NCI-H2227 (cell line): ENCODE data around the gene GPATCH3.
"Not testable (repeated sequence)": the region's sequence is repeated elsewhere in the genome, so short reads cannot be mapped to it uniquely, and the experiment has no call there.

ENCODE experiments used
- DNase-seq: peaks from one replicate; lab custom pipeline; 2025; ENCODE audit not compliant: unreplicated experiment; lab: John Stamatoyannopoulos, UW

The GPATCH3 gene

DNA sequence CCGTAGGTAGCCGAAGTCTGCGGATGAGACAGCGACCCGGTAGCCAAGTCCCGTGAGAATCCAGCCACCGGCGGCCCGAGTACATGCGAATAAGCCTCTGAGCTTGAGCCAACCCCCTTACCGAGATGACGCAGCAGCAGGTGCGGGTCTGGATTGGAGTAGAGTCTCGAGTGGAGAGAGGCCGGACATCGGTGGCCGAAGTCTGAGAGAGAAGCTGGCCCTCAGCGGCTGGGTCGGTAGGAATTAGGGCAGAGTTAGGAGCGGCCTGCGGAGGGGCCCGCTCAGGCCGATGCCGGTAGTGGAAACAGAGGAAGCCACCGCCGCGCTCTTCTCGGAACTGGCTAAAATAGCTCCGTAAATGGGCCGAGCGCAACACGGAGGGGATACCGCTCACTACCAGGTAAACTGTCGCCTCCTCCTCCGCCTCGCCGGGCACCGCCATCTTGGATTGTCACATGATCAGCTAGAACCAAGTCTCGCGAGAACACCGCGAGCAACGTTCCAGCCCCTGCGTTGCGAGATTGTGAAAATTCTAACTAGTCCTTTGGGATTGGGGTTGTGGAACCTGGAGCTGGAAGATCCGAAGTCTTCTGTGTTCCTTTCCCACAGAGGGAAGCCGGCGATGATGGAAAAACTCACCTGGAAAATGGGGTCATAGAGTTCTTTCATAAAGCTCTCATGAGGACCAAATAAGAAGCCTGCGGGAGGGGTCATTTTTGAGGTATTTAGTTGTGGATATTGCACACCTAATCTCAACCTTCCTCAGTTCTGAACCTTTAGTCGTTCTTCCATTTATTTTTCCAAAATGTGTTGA is at the start of gene GPATCH3:
Gene GPATCH3 (minus strand): TSS at position 467 of the 814 bp plus-strand sequence. CDS start 25 bp downstream, at position 442.
- peak; percentile 98 for DNase-seq

DNA sequence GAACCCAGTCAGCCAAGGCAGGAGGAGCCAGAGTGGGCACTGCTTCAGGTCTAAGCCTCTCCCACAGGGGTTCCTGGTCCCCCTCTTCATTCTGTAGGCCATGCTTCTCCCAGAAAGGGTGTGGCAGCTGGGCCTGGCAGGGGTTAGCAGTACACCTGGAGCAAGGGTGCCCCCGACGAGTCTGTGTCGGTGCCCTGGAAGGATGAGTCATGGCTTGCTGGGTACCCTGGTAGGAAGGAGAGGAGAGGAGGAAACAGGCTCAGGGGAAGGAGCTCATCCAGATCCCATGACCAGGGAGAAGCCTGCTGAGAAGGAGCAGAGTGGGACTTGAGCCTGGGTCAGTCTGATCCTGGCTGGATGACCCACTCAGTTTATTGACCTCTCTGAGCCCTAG is 49.7 kb upstream of the GPATCH3 start:
- DNase-seq, result no peak

DNA sequence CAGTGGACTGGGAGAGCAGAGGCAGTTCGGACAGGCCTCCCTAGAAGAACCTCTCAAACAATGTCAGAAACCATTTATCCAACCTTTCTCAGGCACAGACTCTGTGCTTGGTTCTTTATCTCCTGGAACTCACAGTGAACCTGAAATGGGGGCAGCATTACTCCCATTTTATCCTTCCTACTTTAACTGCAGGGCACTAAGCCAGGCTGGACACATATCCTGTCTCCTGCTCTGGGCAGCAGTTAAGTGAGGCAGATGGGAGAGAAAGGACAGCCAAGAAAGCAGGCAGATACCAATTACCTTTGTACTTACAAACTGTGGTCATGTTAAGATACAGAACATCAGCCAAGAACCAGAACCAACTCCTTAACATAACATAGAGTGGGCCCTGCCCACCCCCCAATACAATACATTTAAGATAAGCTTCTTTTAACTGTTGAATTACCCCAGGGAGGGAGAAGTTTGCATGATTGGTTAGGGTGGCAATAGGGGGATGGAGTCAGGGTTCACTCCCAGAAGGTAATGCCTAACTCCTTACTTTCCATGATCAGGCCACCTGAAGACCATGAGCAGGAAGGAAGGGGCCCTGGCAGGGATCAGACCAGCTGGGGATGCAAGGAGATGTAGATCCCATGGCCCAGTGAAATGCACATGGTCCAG is 49.1 kb upstream of the GPATCH3 start:
- no peak for DNase-seq

- not testable (repeated sequence) for DNase-seq
Measured at GRCh38 chr1:26948725-26949057, 48.4 kb upstream of the GPATCH3 start.

DNA sequence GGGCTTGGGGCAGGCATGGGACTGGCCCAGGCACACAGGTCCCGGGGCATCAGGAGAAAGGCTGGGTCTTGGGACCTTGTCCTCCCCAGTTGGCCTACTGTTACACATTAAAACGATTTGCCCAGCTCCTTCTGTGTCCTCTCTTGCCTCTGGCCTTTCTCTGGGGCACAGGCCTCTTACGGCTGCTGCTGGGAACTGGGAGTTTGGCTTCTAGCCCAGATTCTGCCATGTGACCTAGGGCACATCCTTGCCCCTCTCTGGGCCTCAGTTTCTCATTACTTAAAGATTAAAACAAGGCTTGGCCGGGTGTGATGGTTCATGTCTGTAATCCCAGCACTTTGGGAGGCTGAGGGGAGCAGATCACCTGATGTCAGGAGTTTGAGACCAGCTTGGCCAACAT is 46.0 kb upstream of the GPATCH3 start:
- DNase-seq, result no peak

GRCh38 chr1:26945728-26946127 is 45.5 kb upstream of the GPATCH3 start:
- DNase-seq, result no peak

DNA sequence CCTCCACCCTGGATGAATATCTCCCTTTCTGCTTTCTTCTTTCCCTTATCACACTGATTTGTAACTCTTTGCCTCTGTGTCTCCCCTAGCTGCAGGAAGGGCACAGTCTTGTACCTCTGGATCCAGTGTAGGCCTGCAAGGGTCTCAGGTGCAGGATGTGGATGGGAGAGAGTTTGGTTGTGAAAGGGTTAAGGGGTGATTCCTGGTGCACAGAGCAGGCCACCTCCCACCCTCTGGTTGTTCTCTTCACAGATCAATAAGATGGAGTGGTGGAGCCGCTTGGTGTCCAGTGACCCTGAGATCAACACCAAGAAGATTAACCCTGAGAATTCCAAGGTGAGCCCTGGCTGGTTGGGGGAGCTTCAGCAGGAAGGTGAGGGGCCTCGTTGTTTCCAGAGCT is 44.9 kb upstream of the GPATCH3 start:
- no peak for DNase-seq

- DNase-seq, result no peak
Measured at GRCh38 chr1:26942656-26943055, 42.4 kb upstream of the GPATCH3 start.

DNA sequence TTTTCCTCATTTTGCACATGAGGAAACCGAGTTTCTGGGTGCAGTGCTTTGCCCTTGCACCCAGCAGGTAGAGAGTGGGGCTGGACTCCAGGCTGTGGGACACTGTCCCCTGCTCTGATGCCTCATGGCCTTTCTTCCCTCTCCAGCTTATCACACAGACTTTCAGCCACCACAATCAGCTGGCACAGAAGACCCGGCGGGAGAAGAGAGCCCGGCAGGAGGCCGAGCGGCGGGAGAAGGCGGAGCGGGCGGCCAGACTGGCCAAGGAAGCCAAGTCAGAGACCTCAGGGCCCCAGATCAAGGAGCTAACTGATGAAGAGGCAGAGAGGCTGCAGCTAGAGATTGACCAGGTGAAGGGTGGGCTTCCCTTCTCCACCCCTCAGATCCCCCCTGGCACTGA is 41.0 kb upstream of the GPATCH3 start:
- no peak for DNase-seq

DNA sequence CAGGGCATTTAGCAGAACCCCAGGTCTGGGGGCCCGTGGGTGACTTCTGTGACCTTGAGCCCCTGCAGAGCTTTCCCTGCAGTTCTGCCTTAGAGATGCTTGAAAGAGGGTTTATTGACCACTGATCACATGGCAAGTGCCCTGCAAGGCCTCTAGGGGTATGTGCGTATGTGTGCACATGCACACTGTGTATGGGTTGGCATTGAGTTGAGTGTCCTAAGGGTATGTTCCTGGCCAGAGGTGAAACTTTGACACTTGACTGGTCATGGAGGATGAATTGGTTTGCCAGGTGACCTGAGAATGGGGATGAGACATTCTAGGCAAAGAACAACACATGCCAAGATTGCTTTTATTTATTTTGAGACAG is 38.4 kb upstream of the GPATCH3 start:
- no peak for DNase-seq

DNA sequence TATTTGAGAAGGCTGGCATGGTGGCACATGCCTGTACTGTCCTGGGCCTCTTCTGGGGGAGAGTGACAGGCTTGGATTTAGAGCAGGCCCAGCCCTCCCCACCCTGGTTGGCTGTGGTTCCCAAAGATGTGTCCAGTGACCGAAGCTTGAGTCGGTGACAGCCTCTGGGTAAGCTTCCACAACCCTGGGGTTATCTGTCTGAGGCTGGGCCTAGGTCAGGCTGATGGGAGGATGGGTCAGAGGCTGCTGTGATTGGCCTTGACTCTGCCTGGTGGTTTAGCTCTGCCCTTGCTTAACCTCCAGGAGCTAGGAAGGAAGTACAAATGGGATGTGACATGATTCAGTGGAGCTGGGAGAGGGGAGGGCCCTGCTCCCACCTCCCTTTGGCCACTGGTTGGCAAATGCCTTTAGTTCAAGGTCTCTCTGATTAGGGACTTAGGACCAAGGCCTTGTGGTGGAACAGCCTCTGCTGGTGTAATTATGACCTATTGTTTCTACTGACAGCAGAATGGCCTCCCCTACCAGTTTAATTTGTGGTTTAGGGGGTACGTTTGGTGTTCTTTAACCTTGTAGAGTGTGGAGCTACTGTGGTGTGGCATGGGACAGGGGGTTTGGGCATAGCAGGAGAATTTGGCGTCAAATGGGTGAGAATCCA is 37.9 kb upstream of the GPATCH3 start:
- no peak for DNase-seq

DNA sequence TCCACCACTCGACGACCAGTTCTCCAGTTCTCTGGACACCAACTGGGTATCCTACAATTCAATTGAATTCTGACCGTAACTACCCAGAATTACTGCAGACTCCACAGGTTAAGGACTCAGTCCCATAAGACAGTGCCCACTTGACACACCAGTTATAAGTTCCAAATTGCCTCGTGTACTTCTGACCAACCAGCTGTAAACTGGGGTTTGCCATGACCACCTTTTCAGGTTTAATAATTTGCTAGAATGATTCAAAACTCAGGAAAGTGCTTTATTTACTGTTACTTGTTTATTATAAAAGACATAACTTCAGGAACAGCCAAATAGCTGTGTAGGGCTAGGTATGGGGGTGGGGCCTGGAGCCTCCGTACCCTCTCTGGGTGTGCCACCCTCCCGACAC is 36.6 kb upstream of the GPATCH3 start:
- DNase-seq, result no peak

DNA sequence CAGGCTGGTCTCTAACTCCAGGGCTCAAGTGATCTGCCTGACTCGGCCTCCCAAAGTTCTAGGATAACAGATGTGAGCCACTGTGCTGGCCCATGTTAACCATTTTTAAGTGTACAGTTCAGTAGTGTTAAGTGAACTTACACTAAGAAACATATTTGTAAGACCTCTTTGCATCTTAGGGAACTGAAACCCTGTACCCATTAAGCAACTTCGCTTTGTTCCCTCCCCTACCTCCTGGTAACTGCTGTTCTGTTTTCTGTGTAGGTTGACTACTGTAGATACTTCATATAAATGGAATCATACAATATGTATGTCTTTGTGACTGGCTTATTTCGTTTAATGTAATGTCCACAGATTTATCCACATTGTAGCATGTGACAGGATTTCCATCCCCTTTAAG is 32.3 kb upstream of the GPATCH3 start:
- DNase-seq, result no peak

DNA sequence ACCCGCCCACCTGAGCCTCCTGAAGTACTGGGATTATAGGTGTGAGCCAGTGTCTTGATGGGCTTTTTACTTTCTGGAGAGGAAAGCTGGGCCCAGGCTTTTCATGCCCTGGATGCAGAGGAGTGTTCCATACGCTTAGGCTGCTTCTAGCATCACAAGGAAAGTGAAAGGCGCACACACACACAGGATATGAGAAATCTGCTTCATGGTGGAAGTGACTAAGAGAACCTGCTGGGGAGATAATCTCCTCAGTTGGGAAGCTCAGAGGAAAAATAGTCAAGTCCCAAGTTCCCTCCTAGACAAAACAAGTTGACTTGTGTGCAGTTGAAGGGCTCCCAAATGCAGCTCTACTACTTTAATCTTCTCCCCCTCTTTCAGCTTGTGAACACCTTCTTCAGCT is 23.4 kb upstream of the GPATCH3 start:
- DNase-seq, result no peak

DNA sequence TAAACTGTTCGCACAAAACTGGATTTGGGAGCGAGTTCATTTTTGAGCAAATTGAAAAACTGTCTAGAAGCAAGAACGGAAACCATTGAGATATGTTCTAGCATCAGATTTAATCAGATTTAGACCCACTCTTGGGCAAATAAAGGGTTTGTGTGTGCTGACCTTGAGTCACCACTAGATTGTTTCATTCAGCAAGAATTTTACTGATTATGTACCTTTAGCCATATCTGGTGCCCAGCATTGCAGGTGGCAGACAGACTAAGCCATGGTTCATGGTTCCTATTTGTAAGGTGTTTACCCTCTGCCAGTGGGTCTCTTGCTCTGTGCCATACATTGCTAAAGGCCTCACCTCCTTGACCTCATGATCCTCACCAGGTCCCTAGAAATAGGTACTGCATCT is 22.6 kb upstream of the GPATCH3 start:
- no peak for DNase-seq

DNA sequence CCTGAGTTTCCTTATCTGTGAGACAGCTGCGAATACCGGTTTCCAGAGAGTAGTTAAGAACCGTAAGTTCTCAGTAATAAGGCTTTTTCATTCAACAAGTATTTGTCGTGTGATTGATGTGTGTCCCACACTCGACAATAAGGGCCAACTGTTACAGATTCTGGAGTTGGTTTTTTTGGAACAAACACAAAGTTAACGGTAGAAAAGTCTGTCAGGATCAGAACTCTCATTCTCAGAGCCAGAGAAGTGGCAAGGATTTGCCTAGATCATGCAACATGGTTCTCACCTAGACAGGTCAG is 22.1 kb upstream of the GPATCH3 start:
- no peak for DNase-seq

- peak; percentile 98 for DNase-seq
Measured at GRCh38 chr1:26921540-26922430, 21.5 kb upstream of the GPATCH3 start, which contains the start of gene NUDC. NUDC (plus strand) TSS chr1:26921743; CDS start chr1:26921849, 106 bp downstream.

- DNase-seq, result no peak
Measured at GRCh38 chr1:26921126-26921539, 20.9 kb upstream of the GPATCH3 start.

DNA sequence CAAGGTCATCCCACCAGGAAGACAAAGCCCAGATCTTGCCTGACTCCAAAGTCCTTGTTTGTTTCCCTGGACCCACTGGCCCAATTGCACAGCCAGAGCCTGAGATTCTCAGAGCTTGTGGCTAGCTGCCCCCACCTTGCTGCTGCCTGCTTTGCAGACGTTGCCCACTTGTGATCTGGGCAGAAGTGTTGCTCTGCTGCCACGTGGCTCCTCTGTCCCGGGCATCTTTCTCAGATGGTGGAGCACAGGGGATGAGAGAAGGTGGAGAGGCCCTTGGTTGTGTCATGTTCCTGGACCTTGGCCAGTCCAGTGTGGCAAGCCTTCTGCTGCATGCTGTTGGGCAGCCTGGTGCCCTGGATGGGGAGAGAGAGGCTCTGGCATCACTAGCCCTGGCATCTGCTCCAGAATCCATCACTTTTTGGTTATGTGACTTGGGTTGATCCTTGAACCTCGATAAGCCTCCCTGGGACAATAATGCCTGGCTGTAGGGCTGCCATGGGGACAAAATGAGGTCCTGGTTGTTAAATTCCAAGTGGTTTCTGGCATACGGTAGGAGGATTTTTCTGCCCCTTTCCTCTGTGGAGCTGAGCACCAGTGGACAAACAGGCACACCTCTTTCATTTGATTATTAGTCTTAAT is 15.1 kb upstream of the GPATCH3 start:
- no peak for DNase-seq

GRCh38 chr1:26913754-26914619 is 13.7 kb upstream of the GPATCH3 start, which contains the start of gene NR0B2:
NR0B2 (minus strand) TSS chr1:26913975; CDS start chr1:26913940, 35 bp downstream.
- peak; percentile 67 for DNase-seq
